HG02642 (cell line): ENCODE results near the gene WBP1.
A peak's percentile ranks its signal among the peaks of the same experiment; 100 is the strongest.
"Not testable (repeated sequence)": the region's sequence is repeated elsewhere in the genome, so short reads cannot be mapped to it uniquely, and the experiment has no call there.

Experiments
- ATAC-seq: cut with Tn5 transposase; IDR thresholded peaks from one replicate; pipeline ENCODE4 v1.9.1; 2021; ENCODE audit warnings: mild to moderate bottlenecking; ENCODE audit not compliant: unreplicated experiment, poor library complexity

Gene WBP1

GRCh38 chr2:74426181-74426758 is 32.0 kb upstream of the WBP1 start:
- no peak for ATAC-seq

GRCh38 chr2:74427551-74427950 is 30.7 kb upstream of the WBP1 start:
- no peak for ATAC-seq

GRCh38 chr2:74428675-74429074 is 29.6 kb upstream of the WBP1 start:
- ATAC-seq, result no peak

- ATAC-seq, result no peak
Measured at GRCh38 chr2:74429487-74430451, 28.5 kb upstream of the WBP1 start.

GRCh38 chr2:74430502-74430901 is 27.7 kb upstream of the WBP1 start:
- ATAC-seq, result no peak

DNA sequence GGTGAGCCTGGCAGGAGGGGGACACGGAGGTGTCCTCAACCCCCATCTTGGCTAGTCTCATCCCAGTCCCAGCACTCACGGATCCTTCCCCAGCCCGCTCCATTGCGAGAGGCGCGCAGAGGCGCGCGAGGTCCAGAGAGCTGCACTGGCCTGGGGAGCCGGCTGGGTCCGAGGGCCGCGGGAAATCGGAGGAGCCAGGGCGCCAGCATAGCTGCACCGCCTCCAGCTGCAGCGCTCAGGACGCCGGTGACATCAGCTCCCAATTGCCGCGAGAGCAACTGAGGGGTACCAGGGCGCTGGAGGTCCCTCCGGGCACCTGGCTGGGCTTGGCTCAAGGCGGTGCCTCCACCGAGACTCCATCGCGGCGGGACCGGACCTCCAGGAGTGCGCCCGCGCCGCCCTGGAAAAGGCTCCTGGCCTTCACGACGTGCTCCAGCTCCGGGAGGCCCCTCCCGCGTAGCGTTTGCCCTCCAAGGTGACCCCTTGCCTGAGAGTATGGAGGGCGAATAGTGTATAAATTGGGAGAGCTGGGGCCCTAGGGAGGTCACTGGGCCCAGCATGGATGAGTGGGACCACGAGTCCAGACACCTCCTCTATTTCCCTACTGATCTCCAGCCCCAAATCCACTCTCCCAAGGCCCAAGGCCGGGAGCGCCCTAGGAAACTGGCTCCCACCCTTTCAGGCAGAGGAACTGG is 22.0 kb upstream of the WBP1 start:
- ATAC-seq, result no peak

DNA sequence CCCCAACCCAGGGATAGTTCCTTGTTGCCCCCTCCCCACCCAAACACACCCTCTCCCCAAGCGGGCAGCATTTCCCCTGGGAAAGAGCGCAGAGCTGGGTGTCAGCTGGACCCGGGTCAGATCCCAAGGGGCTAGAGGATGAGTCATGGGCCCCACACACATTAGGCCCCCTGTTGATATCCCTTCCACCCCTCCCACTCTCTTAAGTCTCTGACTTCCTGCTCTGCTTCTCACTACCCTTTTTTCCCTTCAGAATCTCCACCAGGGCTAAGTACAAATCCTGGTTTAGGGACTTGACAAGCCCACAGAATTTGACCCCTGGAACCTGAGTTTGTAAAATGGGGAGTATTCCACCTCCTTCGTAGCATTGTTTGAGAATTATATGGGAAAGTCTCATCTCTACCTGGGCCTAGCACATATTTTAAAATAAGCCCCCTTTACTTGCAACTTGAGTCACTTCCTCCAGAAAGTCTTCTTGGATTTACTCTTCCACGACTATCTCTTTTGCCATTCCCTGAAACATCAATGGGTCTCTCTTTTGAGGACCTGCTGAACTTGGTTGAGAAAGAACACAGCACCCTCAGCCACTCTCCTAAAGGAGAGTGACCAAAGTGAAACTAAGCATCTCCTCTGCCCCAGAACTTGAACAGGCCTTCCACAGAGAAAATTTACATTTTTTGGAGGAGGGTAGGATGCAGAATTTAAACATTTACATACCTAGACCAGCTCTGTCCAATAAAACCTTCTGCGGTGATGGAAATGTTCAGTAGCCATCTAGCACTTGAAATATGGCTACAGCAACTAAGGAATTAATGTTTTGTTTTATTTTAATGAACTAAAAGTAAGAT is 21.2 kb upstream of the WBP1 start:
- ATAC-seq, result no peak

- no peak for ATAC-seq
Measured at GRCh38 chr2:74438248-74438647, 20.0 kb upstream of the WBP1 start.

DNA sequence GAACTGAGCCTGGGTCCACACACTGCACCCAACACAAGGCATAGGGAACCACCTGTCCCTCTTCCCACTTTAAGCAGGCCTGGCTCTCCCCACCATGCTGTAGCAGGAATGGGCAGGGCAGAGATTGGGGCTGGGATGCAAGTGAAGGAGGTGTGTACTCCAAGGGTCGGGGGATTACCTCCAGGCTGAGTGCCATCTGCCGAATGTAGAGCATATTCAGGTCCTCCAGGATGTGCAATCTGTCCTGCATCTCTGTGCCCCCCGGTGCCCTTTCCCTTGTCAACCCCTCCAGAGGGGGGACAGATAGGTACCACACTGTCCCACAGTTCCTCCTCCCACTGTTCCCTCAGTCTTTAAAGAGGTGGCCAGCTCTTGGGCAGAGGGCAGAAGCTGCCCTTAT is 18.9 kb upstream of the WBP1 start:
- ATAC-seq, result no peak

DNA sequence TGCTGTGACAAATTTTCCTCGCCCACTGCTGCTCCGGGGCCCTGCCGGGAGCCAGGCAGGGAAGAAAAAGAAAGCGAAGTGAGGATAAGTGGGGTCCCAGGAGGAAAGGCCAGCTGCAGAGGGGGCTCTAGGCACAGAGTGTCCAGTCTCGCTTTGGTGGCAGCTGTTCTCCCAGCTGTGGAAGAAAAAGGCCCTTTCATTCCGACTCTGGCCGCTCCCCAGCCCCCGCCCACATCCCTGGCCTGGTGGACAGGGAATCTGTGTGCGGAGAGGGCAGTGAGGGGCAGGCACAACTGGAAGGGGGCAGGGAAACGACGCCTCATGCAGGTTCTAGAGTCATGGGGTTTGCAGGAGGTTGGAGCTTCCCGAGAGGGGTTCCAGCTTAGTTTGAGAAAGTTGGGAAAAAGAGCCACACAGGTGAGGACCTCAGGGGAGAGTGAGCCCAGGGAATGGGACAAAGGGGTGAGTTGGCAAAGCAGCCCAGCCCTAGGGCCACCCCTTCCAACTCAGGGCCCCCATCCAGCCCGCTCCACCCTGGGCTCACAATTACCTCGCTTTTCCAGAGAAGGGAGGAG is 18.3 kb upstream of the WBP1 start:
- no peak for ATAC-seq

DNA sequence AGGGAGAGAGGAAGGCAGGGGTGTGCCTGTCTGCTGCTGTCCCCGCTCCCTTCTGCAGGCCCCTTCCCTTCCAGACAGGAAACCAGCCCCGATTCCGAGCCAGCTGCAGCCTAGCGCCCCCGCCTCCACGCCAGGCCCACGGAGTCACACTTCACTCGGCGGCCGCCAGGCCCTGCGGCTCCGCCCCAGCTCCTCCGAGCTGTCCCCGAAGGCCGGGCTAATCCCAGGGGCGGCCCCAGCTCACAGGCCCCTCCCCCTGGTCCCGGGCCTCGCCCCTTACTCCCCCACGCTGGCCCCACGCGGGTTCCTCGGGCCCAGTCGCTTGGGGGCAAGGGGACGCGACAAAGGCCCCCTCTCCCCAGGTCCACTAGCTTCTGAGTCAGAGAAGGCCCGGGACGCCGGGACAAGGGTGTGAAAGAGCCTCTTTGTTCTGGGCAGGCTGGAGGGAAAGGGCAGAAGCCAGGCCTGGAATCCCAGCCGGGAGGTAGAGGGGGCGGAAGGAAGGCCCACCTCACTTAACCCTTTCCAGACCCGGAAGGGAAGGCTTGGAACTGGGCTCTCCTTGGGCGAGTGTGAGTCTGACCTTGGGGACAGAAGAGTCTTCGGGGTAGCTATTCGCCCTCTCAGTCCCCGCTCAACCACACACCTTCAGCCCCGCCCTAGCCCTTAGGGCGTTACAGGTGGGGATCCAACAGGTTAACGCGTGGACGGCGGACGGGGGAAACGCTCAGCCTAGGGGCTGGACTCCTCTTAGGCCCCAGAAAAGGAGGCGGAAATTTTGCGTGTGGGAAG is 17.7 kb upstream of the WBP1 start:
- ATAC-seq, result peak; percentile 91

GRCh38 chr2:74441170-74441689 is 17.0 kb upstream of the WBP1 start:
- ATAC-seq, result no peak

GRCh38 chr2:74441690-74442482 is 16.4 kb upstream of the WBP1 start, which contains the start of gene RTKN:
Gene RTKN (minus strand): TSS chr2:74441937. CDS start chr2:74441816, 121 bp downstream.
- peak; percentile 28 for ATAC-seq

DNA sequence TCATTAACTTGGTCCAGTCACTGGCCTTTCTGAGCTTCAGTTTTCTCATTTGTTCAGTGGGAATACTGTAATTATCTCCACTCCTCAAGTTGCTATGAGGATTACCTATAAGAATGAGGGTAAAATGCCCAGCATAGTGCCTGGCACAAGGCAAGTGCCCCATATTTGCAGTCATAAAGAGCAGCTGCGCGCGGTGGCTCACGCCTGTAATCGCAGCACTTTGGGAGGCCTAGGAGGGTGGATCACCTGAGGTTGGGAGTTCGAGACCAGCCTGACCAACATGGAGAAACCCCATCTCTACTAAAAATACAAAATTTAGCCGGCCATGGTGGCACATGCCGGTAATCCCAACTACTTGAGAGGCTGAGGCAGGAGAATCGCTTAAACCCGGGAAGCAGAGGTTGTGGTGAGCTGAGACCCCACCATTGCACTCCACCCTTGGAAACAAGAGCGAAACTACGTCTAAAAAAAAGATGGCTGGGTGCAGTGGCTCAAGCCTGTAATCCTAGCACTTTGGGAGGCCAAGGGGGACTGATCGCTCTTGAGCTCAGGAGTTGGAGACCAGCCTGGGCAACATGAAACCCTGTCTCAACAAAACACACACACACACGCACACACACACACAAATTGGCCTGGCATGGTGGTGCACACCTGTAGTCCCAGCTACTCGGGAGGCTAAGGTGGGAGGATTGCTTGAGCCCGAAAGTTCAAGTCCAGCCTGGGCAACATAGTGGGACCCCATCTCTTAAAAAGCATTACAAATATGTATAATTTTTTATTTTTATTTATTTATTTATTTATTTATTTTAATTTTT is 15.5 kb upstream of the WBP1 start:
- not testable (repeated sequence) for ATAC-seq

DNA sequence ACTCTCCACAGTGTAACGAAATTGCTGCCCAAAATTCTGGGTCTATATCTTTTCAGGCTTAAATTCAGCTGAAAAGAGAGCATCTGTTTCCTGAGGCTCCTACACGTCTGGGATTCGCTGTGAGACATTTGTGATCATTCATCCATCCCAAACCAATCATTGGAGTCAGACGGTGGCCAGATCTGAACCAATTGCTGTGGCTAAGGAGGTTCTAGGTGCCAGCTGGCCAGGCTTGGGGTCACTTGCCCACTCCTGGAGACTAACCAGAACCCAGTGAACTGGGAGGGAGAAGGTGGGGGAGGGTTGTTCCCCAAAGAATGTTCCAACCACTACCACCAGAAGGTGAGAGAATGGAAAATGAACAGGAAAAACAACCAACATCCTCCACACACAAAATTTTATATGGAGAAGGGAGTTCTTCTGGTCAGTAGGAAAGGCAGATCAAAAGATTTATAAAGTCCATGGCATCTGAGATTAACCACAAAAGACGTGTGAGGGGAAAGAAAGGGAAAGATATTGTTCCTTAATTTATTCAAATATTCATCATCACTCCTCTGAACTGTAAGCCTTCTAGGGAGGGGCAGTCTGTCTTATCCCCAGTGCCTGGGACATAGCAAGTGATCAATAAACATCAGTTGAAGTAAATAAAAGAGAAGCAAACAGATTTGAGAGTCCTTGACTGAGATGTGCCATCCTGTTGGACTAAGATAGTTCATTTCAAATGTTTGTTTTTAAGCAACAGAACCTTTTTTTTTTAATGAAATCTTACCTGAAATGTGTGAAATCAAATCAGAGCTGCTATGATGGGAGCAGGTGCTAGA is 13.5 kb upstream of the WBP1 start:
- no peak for ATAC-seq

GRCh38 chr2:74447230-74447999 is 10.8 kb upstream of the WBP1 start:
- no peak for ATAC-seq
